ENCODE results near the gene KSR2. TPM values are rescaled to one million over a fixed set of nuclear protein-coding genes. Genes with fewer than 3 reads are reported as not detected.

The KSR2 gene
- total RNA-seq, 1 donor from 2014 or later = not detected

Other genes starting within 250 kb of the KSR2 start
- 4.4 TPM for gene RFC5, start 47.7 kb upstream of the KSR2 start, total RNA-seq
- 97.3 TPM for gene WSB2, start 92.2 kb upstream of the KSR2 start, total RNA-seq
- gene VSIG10, start 135.0 kb upstream of the KSR2 start, total RNA-seq = 12.4 TPM
- gene PEBP1, start 167.1 kb upstream of the KSR2 start, total RNA-seq = 459 TPM

Data from Right ventricle myocardium inferior (tissue), 1 donor.